K562 (cell line): ENCODE results near the gene SERTAD1. TPM values are rescaled to one million over a fixed set of nuclear protein-coding genes. Genes with fewer than 3 reads are reported as not detected.

ENCODE experiments used
- ATF4 ChIP-seq: fragments of 450-650 bp; formaldehyde crosslinking; IDR thresholded peaks from 2 replicates; pipeline ENCODE4 v1.4.0; 2022; ENCODE audit warnings: mild to moderate bottlenecking, moderate library complexity
- NEUROD1 ChIP-seq: fragments of 150-350 bp; IDR thresholded peaks from 2 replicates; pipeline ENCODE4 v1.6.1; 2014; ENCODE audit warnings: borderline replicate concordance, low read length, low read depth; ENCODE audit not compliant: partially characterized antibody
- PBX2 ChIP-seq, 2 experiments: IDR thresholded peaks in 1 of 2; conservative IDR thresholded peaks in 1 of 2; 2 replicates each; pipeline ENCODE4 v1.6.1; 2016; ENCODE audit warnings: low read depth in 2 of 2, mild to moderate bottlenecking in 1 of 2, missing compliant biosample characterization in 1 of 2, missing genetic modification characterization in 1 of 2, moderate library complexity in 1 of 2
- RNF219 ChIP-seq: fragments of 250-450 bp; sonication (Bioruptor Pico); IDR thresholded peaks from 2 replicates; pipeline ENCODE4 v1.5.0; 2022; ENCODE audit warnings: mild to moderate bottlenecking
- SP1 ChIP-seq: sonication (generic); formaldehyde crosslinking; IDR thresholded peaks from 2 replicates; pipeline ENCODE4 v1.8.1; 2022; ENCODE audit warnings: mild to moderate bottlenecking, missing genetic modification reagents
- TAL1 ChIP-seq: fragments of 450-650 bp; IDR thresholded peaks from 2 replicates; pipeline ENCODE4 v1.6.1; 2016; ENCODE audit warnings: mild to moderate bottlenecking
- ZBED1 ChIP-seq: IDR thresholded peaks from 2 replicates; pipeline ENCODE4 v1.6.1; 2014
- ZBTB40 ChIP-seq, 2 experiments: fragments of 450-650 bp in 1 of 2; sonication (generic) in 1 of 2; formaldehyde crosslinking in 1 of 2; IDR thresholded peaks; 2 replicates each; pipeline versions ENCODE4 v1.7.1 to v1.9.0; 2016 to 2022; ENCODE audit warnings: inconsistent platforms in 1 of 2, mild to moderate bottlenecking in 1 of 2, missing genetic modification reagents in 1 of 2
- ZNF146 ChIP-seq: IDR thresholded peaks from one replicate; pipeline ENCODE4 v1.6.1; 2018; ENCODE audit warnings: missing compliant biosample characterization; ENCODE audit not compliant: unreplicated experiment
- ZNF282 ChIP-seq: sonication (generic); formaldehyde crosslinking; IDR thresholded peaks from 2 replicates; pipeline ENCODE4 v1.8.1; 2023; ENCODE audit warnings: missing genetic modification reagents
- polyA plus RNA-seq, 8 experiments: library from polyadenylated mRNA; depleted of rRNA in 4 of 8; stranded (reverse) in 5 of 8; unstranded in 3 of 8; fragments of >200 nt; fragmentation: Nextera tagmentation in 2 of 8; fragmentation: Illumina TruSeq in 1 of 8; extraction: Ambion mirVana in 2 of 8; extraction: Trizol in 1 of 8; gene quantifications; 2 replicates each; pipeline versions ENCODE4 v1.2.1 to v1.2.3, GENCODE V29; 2011 to 2014; ENCODE audit warnings: inconsistent platforms in 1 of 8, missing spikeins in 1 of 8
- total RNA-seq, 7 experiments: library from RNA; depleted of rRNA in 6 of 7; stranded (reverse); fragments of >200 nt in 6 of 7; fragmentation: Illumina TruSeq in 2 of 7; extraction: Trizol in 2 of 7; gene quantifications; 2 replicates each; pipeline versions ENCODE4 v1.2.1 to v1.2.3, GENCODE V29; 2011 to 2021; ENCODE audit warnings: low replicate concordance in 1 of 7

Gene SERTAD1
- total and polyA plus RNA-seq, 9 of the 15 experiments (the other 6 are each of a cell fraction or from before 2014, with no cell fraction given) = 0.15 to 8.7 (median 4.9) TPM

GRCh38 chr19:40425450-40426287 lies at the start of gene SERTAD1 (continued):
- TF ChIP-seq PBX2 (CRISPR knock-in tag; IDR thresholded peaks at IDR 0.05; ENCODE audit: low read depth) (no peak), PBX2 (tag; conservative IDR thresholded peaks at IDR 0.05; ENCODE audit: low read depth) (no peak), ZNF146 (CRISPR knock-in tag) (no peak), NEUROD1 (no peak), ZBTB40 (IDR thresholded peaks at IDR 0.05) (no peak), ZBTB40 (CRISPR knock-in tag; IDR thresholded peaks at IDR 0.05) (no peak), ATF4 (no peak), TAL1 (no peak), ZBED1 (peak; percentile 93), RNF219 (no peak), SP1 (peak; percentile 97), ZNF282 (no peak)
